Fibroblast of peridontal ligament (primary cell): Measurements from ENCODE around the gene MAP2K2.

Source experiments
- DNase-seq: peaks from one replicate; pipeline ENCODE4 v3.0.0-alpha.2; 2010; ENCODE audit errors: extremely low read depth

The MAP2K2 gene

DNA sequence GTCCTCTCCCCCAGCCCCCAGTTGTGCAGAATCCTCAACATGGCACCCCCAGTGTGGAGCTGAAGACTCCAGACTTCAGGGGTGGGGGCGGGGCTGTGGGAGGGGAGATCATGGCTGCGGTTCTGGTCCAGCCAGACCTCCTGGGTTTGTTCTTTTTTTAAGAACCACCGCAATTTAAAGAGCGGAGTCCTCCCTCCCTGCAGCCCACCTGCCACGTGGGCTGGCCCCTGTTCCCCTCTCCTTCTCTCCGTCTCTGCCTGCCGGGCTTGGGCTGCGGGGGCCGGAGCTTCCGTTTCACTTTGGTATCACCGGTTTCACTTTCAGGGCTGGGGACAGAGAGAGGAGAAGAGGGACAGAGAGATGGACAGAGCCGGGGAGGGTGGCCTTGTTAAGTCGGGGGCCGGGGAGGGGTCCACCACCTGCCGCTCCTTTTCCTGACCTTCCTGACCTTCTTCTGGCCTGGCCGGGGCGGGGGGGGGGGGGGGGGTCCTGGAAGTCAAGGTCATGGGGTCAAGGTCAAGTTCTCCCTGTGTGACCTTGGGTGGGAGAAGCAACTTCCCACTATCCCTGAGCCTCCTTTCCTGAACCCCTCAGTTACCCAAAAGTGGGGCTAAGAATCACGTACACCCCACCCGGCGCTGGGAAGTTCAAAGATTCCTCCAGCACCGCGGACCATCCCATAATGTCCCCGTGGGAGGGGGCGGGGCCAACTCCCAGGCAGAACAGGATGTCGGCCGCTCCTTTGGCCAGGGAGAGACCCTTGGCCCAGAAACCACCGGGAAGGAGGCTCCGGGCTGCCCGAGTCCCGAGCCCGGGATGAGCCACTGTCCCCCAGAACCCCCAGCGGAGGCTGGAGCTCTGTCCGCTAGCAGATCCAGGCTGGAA, 45.9 kb downstream of the MAP2K2 start:
- no peak for DNase-seq

DNA sequence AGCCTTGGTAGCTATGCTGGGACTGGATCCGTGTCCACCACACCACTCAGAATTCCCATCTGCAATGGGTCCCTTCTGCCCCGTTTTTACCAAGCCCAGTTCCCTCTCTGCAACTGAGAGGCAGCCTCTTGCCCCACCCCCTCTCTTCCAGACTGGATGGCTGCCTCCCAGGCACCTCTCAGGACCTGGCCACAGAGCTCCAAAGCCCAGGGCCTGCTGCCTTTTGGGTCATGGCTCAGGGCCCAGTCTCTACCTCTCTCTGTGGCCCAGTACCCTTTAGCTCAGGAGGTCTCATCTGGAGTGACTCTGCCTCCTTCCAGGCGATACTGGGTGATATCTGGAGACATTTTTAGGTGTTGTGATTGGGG, 46.9 kb downstream of the MAP2K2 start:
- no peak for DNase-seq

DNA sequence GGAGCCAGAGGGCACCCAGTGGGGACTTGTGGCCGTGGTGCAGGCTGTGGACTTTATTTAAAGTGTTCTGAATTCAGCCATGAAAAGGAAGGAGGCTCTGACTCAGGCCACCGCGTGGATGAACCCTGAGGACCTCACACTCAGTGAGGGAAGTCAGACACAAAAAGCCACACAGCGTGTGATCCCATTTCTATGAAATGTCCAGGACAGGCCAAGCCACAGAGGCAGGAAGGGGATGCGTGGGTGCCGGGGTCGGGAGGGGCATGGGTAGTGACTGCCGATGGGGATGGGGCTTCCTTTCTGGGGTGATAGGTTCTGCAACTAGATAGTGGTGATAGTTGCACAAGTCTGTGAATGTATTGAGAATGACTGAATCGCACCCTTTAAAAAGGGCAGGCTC, 48.5 kb downstream of the MAP2K2 start:
- no peak for DNase-seq

DNA sequence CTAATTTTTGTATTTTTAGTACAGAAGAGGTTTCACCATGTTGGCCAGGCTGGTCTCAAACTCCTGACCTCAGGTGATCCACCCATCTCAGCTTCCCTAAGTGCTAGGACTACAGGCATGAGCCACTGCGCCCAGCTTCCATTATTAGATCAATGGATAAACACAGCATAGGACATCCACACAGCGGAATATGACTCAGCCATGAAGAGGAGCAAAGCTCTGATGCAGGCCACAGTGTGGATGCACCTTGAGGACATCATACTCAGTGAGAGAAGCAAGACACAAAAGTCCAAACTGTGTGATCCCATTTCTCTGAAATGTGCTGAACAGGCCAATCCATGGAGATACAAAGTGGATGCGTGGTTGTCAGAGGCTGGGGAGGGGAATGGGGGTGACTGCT, 52.3 kb downstream of the MAP2K2 start:
- DNase-seq, result no peak

DNA sequence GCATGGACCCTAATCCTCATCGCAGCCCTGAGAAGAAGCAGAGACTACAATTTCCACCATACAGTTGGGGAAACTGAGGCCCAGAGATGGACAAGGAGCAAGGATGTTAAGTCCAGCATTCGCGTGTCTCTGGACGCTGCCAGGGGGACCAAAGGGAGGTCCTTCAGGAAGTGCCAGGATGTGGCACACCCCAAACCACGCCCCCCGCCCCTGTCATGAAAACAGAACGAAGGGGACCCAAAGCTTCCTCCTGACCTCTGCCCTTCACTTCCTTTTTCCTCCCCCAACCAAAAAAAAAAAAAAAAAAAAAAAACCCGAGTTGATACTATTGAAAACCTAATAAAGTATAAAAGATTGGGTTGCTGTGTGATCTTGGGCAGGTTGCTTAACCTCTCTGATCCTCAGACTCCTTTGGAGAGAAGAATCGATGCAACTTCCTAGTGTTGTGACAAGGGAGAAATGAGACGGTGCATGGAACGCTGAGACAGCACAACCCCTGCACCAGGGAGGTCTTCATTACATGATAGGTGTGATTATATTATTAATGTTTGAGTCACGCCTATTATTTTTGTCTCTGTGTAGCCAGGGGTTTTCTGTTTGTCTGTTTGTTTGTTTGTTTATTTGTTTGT, 54.5 kb downstream of the MAP2K2 start:
- no peak for DNase-seq

DNA sequence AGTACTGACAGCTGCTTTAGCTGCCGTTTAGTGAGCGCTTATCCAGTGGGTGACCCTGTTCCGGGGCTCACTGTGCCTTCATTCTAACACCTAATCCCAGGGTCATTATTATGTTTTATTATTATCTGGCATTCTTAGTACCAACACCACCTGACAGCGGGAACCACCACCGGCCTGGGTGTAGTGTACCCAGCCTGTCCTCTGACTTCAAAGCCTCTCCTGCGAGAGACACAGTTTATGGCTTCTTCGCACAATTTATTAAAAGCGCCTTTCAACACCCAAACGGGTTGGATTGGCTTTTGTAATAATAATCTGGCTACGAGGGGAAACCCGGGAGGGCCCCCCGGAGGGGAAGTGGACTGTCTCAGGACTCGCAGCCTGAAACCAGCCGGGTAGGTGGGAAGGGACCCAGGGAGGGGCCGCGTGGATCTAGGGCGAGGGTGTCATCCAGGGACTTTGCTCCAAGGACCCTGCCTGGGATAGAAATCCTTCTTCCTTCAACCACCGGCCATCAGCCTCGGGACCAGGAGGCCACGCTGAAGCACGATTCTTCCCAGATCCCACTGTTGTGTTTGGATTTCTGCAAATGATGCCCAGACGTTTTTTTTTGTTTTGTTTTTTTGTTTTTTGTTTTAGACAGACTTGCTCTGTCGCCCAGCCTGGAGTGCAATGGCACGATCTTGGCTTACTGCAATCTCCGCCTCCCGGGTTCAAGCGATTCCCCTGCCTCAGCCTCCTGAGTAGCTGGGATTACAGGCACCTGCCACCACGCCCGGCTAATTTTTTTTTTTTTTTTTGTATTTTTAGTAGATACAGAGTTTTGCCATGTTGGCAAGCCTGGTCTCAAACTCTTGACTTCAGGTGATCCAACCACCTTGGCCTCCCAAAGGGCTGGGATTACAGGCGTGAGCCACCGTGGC, 55.6 kb downstream of the MAP2K2 start:
- no peak for DNase-seq

DNA sequence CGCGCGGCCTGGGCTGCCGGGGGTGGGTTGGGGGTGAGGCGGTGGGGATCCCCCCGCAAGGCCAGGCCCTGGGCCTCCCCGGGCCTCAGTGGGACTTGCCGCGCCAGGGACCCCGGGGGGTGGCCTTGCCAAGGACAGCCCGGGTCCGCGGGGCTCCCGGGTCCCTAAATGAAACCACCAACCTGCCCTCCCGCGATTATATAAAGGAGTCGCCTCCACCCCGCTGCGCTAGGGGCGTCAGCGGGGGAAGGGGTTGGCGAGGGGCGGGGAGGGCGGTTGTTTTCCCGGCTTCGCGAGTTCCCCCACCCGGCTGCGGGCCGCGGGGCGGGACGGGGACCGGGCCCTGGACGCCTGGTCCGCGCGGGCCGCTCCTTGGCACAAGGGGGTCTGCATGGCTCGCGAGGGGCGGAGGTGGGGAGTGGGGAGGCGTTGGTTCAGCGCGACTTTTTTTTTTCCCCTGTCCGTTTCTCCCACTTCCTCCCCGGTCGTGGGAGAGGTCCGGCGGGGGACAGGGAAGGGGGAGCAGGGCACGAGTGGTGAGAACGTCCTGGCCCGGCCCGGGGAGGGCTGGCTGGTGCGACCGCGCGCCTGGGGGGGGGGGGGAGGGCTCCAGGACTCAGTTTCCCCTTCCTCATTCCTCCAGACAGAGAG, 56.4 kb downstream of the MAP2K2 start:
- no peak for DNase-seq

DNA sequence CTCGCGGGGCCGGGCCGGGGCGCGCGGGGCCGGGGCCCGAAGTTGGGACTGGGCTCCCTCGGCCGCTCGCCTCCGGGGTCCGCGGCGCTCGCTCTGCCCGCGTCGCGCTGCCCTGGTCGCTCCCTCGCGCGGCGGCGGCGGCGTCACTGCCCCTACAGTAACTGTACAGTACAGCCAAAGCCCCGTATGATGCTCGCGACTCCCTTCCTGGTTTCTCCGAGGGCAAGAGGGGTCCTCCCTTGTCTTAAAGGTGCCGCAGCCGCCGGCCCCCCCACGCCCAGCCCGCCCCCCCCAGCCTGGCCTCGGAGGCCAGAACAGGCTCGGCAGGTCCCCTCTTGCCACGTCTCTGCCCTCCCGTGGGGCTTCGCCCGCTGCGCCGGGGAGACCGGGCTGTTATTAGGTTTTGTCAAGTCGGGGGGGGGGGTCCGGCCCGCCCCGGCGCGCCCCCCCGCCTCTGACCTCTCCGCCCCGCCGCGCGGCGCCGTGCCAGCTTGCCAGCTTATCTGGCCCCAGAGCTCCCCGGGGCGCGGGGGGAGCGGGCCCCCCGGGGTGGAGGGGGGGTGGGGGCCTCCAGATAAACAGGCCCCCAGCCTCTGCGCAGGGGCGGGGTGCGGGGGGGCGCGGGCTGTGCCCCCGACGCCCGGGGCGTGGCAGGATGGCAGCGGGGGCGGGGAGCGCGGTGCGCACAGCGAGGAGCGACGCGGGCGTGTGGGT, 57.1 kb downstream of the MAP2K2 start, which contains the start of gene ZBTB7A:
Gene ZBTB7A (minus strand): TSS at position 218 of the 714 bp plus-strand sequence. CDS start 11,667 bp downstream, outside the sequence.
- DNase-seq, result peak; percentile 59

DNA sequence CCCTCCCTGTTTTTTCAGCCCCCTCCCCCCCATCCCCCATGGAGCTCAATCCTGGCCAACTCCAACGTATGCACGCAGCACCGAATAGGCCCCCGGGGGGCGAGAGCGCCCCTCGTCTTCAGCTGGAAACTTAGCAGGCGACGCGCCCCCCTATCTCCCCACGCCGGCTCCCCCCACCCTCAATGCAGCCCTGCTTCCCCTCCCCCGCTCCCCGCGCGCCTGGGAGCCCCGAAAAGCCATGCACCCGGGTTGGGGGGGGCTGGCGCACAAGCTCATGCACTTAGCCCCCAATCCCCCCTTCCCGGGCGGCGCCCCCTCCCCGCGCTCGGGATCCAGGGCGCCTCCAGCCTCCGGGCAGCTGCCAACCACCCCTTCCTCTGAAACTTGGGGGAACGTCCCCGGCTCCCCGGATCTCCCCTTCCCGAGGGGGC, 57.7 kb downstream of the MAP2K2 start:
- no peak for DNase-seq

DNA sequence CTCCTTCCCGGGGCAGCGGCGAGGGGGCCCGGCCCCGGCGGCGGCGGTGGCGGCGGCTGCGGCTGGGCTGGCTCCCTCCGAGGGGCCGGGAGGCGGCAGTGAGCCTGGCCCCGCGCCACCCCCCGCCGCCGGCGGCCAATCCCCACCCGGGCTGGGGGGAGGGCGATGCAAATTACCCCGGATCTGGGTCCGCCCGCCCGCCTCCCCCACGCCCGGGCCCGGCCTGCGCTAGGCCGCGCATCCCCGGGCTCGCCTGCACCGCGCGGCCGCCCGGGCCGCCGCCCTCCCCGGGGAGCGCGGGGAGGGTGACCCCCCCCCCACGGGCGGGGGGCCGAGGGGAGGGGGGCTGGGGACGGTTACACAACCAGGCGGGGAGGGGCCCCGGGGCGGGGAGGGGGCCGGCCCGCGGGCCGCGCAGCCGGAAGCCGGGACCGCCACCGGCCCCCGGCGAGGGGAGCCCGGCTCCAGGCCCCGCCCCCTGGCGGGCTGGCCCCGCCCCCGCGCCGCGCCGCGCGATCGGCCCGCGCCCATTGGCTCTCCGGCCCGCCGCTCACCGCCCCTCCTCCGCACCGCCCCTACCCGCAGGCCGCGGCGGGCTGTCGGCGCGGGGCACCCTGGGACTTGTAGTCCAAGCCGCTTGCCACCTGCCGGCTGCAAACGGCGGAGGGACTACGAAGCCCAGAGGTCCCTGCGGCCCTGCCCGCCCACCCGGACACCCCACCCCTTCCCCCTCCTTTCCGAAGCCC, 58.3 kb downstream of the MAP2K2 start:
- DNase-seq, result peak; percentile 94

DNA sequence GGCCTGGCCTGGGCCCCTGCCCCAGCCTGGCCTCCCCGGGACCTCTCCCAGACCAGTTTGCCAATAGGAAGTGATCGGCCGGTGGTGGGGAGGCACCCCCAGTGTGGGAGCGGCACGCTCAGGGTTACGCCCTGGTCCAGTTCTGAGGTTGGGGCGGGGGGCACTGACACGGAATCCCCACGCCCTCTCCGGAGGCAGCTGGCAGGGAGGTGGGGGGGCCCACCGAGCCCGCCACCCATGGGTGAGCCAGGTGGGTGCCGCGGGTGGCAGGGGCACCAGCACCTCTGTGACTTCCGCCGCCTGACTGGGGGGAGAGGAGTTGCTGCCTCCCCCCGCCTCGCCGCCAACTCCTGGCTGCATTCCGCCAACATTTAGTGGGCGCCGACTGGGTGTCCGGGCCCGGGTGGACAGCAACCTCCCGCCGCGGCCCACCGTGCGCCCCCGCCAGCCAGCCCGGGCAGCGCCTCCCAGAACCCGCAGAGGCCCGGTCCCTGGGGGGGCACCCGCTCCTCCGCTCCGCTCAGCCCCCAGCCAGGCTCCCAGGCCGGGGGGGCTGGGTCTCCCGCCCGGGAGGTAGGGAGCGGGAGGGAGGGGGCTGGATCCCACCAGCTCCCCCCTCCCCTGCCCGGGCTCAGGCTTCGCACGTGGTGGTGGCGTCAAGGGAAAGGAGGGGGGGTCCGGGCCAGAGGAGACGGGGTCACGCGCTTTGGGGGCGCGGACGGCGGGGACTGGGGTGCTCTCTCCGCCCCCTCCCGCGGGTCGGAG, 59.2 kb downstream of the MAP2K2 start:
- no peak for DNase-seq

DNA sequence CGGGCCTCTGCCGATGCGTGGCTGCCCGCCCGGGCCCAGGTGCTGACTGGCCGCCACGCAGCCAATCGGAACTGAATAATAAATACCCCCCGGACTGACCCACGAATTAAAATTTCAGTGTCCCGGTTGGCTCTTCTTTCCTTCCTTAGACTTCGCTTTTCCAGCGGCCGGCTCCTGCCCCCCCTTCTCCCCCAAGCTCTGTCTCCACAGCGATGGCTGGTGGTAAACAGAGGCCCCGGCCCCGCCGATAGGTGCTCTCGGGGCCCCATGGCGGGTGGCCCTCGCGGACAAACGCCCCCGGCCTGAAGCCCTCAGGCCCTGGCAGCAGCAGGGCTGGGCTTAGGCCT, 59.8 kb downstream of the MAP2K2 start:
- no peak for DNase-seq

DNA sequence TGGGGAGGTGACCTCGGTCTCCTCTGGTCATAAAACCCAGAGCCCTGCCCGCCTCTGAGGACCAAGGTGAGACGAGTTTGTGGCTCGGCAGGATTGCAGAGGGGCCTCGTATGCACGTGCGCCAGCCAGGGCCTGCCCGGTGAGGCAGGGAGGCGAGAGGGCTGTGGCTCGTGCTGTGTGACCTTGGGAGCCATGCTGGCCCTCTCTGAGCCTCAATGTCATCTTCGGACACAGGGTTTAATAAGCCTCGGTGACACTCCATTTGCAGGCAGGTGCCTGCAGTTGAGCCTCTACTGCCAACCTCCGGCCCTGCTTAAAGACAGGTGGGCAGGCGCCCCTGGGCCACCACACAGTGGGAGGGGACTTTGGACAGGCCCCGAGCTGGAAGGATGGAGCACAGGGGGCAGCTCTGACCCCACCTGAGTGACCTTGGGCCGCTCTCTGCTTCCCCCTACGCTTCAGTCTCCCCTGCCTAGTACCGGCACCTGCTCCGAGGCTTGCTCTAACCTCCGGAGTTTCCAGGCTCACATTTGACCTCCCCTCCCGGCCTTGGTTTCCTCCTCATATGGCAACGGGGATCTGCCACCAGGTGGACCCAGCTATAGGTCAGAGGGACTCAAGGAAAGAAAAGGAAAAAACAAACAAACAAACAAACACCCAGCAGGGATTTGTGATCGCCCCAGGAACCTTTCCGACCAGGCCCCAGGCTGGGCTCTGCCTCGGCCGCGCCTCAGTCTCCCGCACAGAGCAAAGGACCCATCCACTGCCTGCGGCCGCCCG, 60.4 kb downstream of the MAP2K2 start:
- DNase-seq, result no peak

DNA sequence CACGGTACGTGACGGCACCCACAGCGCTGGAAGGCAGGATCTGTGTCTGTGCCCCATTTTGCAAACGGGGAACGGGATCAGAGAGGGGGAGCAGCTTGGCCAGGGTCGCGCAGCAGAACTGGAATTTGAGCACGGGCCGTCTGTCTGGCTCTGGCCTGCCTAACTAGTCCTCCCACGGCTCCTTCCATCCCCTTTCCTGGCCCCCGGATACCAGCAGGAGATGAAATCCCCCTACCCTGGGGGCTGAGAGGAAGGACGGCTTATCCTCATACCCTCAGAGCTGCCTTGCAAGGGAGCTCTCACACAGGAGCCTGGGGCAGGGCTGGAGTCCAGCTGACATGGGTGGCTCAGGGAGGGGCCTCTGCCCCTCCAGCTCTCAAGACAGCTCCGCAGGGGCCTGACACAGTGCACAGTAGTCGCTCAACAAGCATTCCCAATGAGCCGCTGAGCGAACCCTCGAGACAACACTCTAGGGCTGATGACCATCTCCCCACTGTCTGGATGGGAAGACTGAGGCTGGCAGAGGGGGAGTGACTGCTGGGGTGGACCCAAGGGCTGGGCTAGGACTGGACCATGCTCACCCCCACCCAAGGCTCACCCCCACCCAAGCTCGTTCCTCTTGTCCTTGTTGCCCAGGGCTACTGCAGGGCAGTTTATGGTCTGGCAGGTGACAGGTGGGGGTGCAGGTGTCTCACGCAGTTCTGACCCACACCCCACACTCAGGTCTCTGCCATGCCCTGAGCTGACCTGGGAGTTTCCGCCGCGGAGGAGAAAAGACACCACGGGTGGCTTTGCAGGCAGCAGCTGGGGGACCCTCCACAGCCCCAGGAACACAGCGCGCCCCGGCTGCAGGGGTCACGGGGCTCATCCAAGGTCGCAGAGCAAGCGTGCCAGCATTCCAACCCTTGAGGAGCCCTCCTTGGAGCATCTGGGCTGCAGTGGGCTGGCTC, 61.2 kb downstream of the MAP2K2 start:
- DNase-seq, result no peak

DNA sequence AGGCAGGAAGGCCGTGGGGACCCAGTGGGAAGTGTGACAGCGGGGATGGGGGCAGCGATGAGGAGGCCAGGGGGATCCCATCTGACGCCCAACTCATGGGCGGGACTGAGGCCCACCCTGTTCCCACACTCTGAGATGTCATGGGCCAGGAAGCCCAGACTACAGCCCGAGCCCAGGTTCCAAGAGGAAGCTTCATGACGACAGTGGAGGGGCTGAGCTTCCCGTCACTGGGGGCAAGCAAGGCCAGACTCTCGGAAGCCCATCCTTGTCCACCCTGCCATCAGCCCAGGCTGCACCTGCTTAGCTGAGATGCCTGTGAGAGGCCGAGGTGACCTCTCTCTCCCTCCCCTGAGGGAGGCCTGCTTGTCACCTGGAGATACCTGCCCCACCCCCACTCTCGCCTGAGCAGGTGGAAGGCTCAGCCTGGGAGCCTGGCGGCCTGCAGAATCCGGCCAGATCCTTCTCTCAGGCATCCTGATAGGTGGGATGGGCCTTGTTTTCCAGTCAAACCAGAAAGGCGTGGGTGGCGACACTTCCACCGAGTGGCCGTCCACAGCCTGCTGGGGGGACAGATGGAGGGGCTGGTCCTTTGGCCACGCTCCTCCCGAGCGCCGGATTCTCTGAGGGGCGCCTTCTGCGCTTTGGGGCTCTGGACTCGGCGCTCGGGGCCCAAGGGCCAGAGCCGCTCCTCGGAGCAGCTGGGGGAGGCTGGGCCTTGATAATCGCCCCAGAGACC, 62.1 kb downstream of the MAP2K2 start:
- DNase-seq, result no peak

DNA sequence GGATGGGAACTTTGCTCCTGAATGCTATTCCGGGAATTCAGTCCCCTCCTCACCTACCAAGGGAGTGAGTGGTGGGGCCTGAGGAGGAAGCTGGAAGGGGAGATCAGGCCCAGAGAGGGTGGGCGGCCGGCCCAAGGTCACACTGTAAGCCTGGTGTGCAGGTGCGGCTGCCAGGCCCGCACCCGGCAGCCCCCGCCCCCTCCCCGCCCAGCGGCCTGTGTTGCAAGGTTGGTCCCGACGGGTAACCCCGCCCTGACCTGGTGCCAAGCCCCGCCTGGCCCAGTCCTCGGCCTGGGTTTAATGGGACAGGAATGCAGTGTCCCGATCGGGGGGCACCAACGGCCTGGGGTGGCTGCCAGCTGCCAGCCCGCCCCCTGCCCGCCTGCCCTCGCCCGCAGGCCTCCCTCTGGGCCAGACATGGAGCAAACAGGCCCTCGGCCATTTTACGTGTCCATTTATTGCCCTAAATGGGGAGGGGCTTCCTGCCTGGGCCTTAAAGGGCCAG, 62.7 kb downstream of the MAP2K2 start:
- no peak for DNase-seq
